Choroid plexus epithelial cell (primary cell): ENCODE data around the gene TBC1D19.

Experiments used
- DNase-seq: peaks from one replicate; pipeline ENCODE4 v3.0.0-alpha.2; 2010; ENCODE audit warnings: low read depth
- H3K4me3 ChIP-seq: 2 replicates; pipeline ENCODE4 v1.5.1; 2011; ENCODE audit warnings: low read depth, mild to moderate bottlenecking, control low read depth, low read length, moderate library complexity
- CTCF ChIP-seq: conservative IDR thresholded peaks from 2 replicates; pipeline ENCODE4 v1.5.1; 2011; ENCODE audit warnings: low read depth, mild to moderate bottlenecking, control low read depth, inconsistent platforms, low read length, moderate library complexity

The TBC1D19 gene

GRCh38 chr4:26792639-26793038, 208.8 kb downstream of the TBC1D19 start:
- no peak for DNase-seq
- TF ChIP-seq CTCF, result no peak
- no peak overlapping the region for H3K4me3 ChIP-seq

GRCh38 chr4:26793735-26794134, 209.9 kb downstream of the TBC1D19 start:
- DNase-seq, result no peak
- H3K4me3 ChIP-seq, result no peak overlapping the region
- no peak for TF ChIP-seq CTCF

- no peak overlapping the region for H3K4me3 ChIP-seq
- DNase-seq, result no peak
- no peak for TF ChIP-seq CTCF
Observed at GRCh38 chr4:26796081-26796480, 212.2 kb downstream of the TBC1D19 start.

- no peak for DNase-seq
- no peak overlapping the region for H3K4me3 ChIP-seq
- TF ChIP-seq CTCF, result no peak
Observed at GRCh38 chr4:26802790-26803189, 218.9 kb downstream of the TBC1D19 start.

GRCh38 chr4:26803211-26803861, 219.5 kb downstream of the TBC1D19 start:
- TF ChIP-seq CTCF, result no peak
- H3K4me3 ChIP-seq, result no peak overlapping the region
- DNase-seq, result no peak

- no peak overlapping the region for H3K4me3 ChIP-seq
- DNase-seq, result no peak
- no peak for TF ChIP-seq CTCF
Observed at GRCh38 chr4:26804451-26804850, 220.6 kb downstream of the TBC1D19 start.

GRCh38 chr4:26804925-26805324, 221.0 kb downstream of the TBC1D19 start:
- no peak for DNase-seq
- H3K4me3 ChIP-seq, result no peak overlapping the region
- TF ChIP-seq CTCF, result no peak
